Neural crest cell (in vitro differentiated cells): ENCODE measurements around the gene MVK. TPM values are rescaled to one million over a fixed set of nuclear protein-coding genes. Genes with fewer than 3 reads are reported as not detected.

Source experiments
- DNase-seq: peaks from one replicate; pipeline ENCODE4 v3.0.0; 2021; ENCODE audit warnings: low read depth, mixed read lengths, low spot score
- H3K27ac Mint-ChIP-seq: one replicate; pipeline ENCODE4 v1.8.0; 2021; ENCODE audit warnings: mild to moderate bottlenecking, mixed read lengths; ENCODE audit not compliant: unreplicated experiment
- H3K27me3 Mint-ChIP-seq: 2 replicates; pipeline ENCODE4 v1.8.0; 2021; ENCODE audit warnings: low read depth, mild to moderate bottlenecking, mixed read lengths
- H3K36me3 Mint-ChIP-seq: 2 replicates; pipeline ENCODE4 v1.8.0; 2021; ENCODE audit warnings: low read depth, mild to moderate bottlenecking, mixed read lengths
- H3K4me1 Mint-ChIP-seq: 2 replicates; pipeline ENCODE4 v1.8.0; 2021; ENCODE audit warnings: mixed read lengths
- H3K4me3 Mint-ChIP-seq: one replicate; pipeline ENCODE4 v1.8.0; 2021; ENCODE audit warnings: mild to moderate bottlenecking, mixed read lengths
- H3K9me3 Mint-ChIP-seq: 2 replicates; pipeline ENCODE4 v1.8.0; 2021; ENCODE audit warnings: mixed read lengths
- total RNA-seq: library from RNA; stranded (reverse); gene quantifications from 2 replicates; pipeline ENCODE4 v1.2.1, GENCODE V29; 2021
- TF ChIP-seq, protein P1 (sequence below): fragments of 200-600 bp; sonication (generic); conservative IDR thresholded peaks from 2 replicates; pipeline ENCODE4 v1.5.0; 2021; ENCODE audit warnings: antibody characterized with exemption, mild to moderate bottlenecking

The MVK gene
- total RNA-seq, 1 donor from 2014 or later = 59.3 TPM

DNA sequence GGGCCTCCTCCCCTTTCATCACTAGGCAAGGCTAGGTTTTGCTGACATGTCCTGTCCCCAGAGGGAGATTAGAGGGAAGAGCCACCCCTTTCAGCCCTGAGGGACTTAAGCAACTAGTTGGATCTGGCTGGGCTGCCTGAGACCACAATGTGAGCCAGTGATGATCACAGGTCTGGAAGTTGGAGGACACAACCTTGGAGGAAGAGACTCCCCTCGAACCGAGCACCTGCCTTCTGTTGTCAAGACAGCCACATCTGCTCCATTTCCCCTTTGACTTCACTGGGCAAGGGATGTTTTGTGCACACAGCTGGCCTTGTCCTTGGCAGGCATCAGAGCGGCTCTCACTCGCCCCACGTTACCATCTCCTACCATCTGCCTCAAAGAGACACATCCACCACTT is 31.4 kb downstream of the MVK start:
- H3K4me3 Mint-ChIP-seq = no peak overlapping the region

DNA sequence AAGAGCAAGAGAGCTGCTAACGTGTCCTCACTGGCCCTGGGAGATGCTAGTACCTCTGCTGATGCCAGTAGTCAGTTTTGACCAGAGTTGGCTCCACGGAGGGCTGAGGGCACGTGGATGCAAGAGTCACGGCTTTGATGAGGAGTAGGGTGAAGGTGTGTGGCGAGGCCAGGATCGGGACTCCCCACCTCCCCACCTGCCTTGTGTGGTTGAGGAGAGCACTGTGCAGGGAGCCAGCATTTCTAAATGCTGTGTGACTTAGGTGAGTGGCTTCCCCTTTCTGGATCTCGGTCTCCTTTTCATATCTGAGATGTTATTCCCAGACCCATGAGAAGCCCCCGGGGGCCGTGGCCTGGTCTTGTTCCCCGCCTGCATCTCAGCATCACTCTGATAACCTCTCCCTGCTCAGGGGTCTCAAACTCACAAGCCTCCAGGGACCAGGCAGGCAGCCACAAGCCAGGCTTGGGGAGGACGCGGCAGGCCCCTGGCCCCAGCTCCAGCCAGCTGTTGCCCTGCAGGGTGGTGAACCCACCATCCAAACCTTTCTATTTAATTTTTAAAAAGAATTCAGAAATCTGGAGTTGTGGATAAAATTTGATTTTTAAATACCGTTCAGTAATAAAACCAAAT is 32.1 kb downstream of the MVK start:
- no peak for DNase-seq
- TF ChIP-seq, protein P1, sequence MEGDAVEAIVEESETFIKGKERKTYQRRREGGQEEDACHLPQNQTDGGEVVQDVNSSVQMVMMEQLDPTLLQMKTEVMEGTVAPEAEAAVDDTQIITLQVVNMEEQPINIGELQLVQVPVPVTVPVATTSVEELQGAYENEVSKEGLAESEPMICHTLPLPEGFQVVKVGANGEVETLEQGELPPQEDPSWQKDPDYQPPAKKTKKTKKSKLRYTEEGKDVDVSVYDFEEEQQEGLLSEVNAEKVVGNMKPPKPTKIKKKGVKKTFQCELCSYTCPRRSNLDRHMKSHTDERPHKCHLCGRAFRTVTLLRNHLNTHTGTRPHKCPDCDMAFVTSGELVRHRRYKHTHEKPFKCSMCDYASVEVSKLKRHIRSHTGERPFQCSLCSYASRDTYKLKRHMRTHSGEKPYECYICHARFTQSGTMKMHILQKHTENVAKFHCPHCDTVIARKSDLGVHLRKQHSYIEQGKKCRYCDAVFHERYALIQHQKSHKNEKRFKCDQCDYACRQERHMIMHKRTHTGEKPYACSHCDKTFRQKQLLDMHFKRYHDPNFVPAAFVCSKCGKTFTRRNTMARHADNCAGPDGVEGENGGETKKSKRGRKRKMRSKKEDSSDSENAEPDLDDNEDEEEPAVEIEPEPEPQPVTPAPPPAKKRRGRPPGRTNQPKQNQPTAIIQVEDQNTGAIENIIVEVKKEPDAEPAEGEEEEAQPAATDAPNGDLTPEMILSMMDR = no peak
- no peak overlapping the region for H3K4me3 Mint-ChIP-seq
- no peak overlapping the region for H3K27ac Mint-ChIP-seq
- peaks cover 35% of the 10 kb centered on the region for H3K4me1 Mint-ChIP-seq
- H3K9me3 Mint-ChIP-seq = no peaks in the 10 kb centered on the region
- H3K27me3 Mint-ChIP-seq = peaks cover 7% of the 10 kb centered on the region
- no peaks in the 10 kb centered on the region for H3K36me3 Mint-ChIP-seq

More for the DNA sequence above, 31.4 kb downstream of the MVK start:
- TF ChIP-seq, protein P1 = no peak
- H3K36me3 Mint-ChIP-seq = no peaks in the 10 kb centered on the region
- H3K27me3 Mint-ChIP-seq = peaks cover 7% of the 10 kb centered on the region
- DNase-seq = no peak
- H3K4me1 Mint-ChIP-seq = peaks cover 35% of the 10 kb centered on the region
- H3K9me3 Mint-ChIP-seq = no peaks in the 10 kb centered on the region
- no peak overlapping the region for H3K27ac Mint-ChIP-seq

DNA sequence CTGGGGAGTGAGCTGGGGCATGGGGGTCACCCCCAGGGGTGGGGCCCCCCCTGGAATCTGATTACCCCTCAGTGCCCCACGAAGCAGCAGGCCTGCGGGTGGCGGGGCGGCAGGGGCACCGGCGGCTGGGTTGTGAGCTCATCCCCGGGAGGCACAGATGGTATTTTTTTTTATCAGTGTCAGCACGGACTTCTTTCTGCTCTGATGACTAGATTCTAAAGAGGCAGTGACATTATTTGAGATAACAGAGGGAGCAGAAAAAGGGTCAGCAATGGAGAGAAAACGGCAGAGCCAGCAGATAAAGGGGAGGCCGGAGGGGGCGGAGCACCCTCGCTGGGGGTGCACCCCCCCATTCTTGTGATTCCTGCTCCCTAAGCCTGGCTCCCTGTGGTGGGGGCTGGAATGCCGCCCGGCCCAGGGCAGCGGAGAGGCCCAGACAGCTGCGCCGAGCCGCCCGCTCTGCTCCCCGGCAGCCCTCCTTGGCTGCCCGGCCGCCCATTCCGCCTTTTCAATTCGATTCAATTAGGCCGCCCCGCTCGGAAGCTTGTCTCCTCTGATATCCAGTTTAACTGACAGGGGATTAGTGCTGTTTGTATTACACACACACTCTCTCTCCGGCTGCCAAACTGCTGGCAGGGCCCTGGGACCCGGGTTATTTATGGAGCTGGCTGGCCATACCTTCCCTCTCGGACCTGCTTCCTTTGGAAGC is 32.9 kb downstream of the MVK start:
- TF ChIP-seq, protein P1 = no peak
- H3K36me3 Mint-ChIP-seq = no peaks in the 10 kb centered on the region
- H3K27ac Mint-ChIP-seq = no peak overlapping the region
- peaks cover 35% of the 10 kb centered on the region for H3K4me1 Mint-ChIP-seq
- H3K27me3 Mint-ChIP-seq = peaks cover 7% of the 10 kb centered on the region
- no peaks in the 10 kb centered on the region for H3K9me3 Mint-ChIP-seq
- H3K4me3 Mint-ChIP-seq = no peak overlapping the region
- DNase-seq = peak; percentile 42

DNA sequence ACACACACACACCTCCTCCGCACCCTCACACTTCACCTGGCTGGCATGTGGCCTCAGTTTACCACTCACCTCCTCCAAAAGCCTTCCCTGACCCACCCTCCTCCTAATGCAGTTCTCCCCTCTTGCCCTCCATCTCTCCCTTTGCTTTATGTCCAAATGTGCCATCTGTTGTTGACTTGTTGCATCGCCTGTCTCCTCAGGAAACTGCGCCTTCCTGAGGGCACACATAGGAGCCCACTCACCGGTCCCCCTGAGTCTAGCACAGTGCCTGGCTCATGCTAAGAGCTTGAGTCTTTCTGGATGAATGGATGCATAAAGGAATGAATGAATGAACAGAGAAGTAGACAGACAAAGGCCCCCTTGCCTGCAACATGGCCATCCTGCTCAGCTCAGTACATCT is 34.0 kb downstream of the MVK start:
- no peak for DNase-seq
- Mint-ChIP-seq H3K36me3 (no peaks in the 10 kb centered on the region), H3K9me3 (no peaks in the 10 kb centered on the region), H3K27ac (no peak overlapping the region), H3K27me3 (peaks cover 7% of the 10 kb centered on the region), H3K4me1 (peaks cover 35% of the 10 kb centered on the region), H3K4me3 (no peak overlapping the region)
- TF ChIP-seq, protein P1 = no peak

DNA sequence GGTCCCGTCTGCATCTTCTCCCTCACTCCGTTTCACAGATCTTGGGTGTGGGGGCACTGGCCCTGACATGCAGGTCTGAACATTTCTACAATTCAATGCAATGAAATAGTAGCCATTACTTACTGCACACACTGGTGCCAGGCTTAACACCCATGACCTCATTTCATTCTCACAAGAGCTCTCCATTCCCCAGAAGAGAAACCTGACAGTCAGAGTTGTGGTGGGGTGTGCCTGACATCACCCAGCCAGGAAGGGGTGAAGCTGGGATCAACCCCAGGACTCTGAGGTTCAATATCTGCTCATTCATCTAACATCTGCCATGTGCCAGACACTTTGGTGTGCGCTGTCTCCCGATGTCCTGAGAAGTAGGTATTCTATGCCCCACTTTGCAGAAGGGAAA is 34.7 kb downstream of the MVK start:
- DNase-seq = no peak
- TF ChIP-seq, protein P1 = no peak
- H3K36me3 Mint-ChIP-seq = no peaks in the 10 kb centered on the region
- H3K4me1 Mint-ChIP-seq = peaks cover 35% of the 10 kb centered on the region
- H3K27ac Mint-ChIP-seq = peak overlapping the region; percentile 67
- H3K4me3 Mint-ChIP-seq = no peak overlapping the region
- H3K9me3 Mint-ChIP-seq = no peaks in the 10 kb centered on the region
- peaks cover 7% of the 10 kb centered on the region for H3K27me3 Mint-ChIP-seq
